K562 (cell line): Measurements from ENCODE around the gene LENEP. TPM values are rescaled to one million over a fixed set of nuclear protein-coding genes. Genes with fewer than 3 reads are reported as not detected.
A peak's percentile ranks its signal among the peaks of the same experiment; 100 is the strongest.

ENCODE experiments used
- ATAC-seq: fragments of 200-7000 bp; cut with Tn5 transposase; 3 replicates; pipeline ENCODE4 v1.9.1; 2020; ENCODE audit warnings: moderate library complexity
- BruUV-seq: library from RNA; stranded (reverse); fragments of 400-500 nt; replicated peaks from 2 replicates; lab custom pipeline; 2021; lab: Mats Ljungman, UMichigan
- CTCF ChIA-PET: fragments of 300-600 bp; formaldehyde crosslinking; extraction: SDS; loops from one replicate; lab custom pipeline; 2021; ENCODE audit warnings: low intra/inter-chr PET ratio; lab: Yijun Ruan, JAX
- POLR2A ChIA-PET: fragments of 300-600, 350-650 bp; sonication (Branson Sonifier 250); formaldehyde crosslinking; extraction: SDS; loops from one replicate; lab custom pipeline; 2021; ENCODE audit warnings: antibody characterized with exemption, inconsistent platforms; lab: Yijun Ruan, JAX
- DNase-seq, 4 experiments: peaks; one replicate each; pipeline versions ENCODE4 v3.0.0 to v3.0.0-alpha.2; 2011 to 2018; ENCODE audit warnings: low spot score in 3 of 4, mixed read lengths in 3 of 4; ENCODE audit errors: extremely low read depth in 1 of 4
- FAIRE-seq: peaks from 2 replicates; lab custom pipeline; 2011; peaks lifted over from hg19 to GRCh38; lab: Jason Lieb, UNC
- H2AFZ ChIP-seq: 2 replicates; pipeline ENCODE4 v1.6.0; 2011; ENCODE audit warnings: low read depth, low read length, control low read depth, inconsistent platforms
- H3K27ac ChIP-seq: fragments of 200-600 bp; 3 replicates; pipeline ENCODE4 v1.8.0; 2011; ENCODE audit warnings: low read depth, mild to moderate bottlenecking, control low read depth, inconsistent platforms, low read length, moderate library complexity, mixed read lengths; ENCODE audit errors: extremely low read depth
- H3K27me3 ChIP-seq, 2 experiments: fragments of 300-600 bp in 1 of 2; 2 replicates in 1 of 2; 3 replicates in 1 of 2; pipeline versions ENCODE4 v1.6.0 to v1.8.0; 2011; ENCODE audit warnings: inconsistent platforms in 2 of 2, low read length in 2 of 2, mild to moderate bottlenecking in 1 of 2, mixed read lengths in 1 of 2, moderate library complexity in 1 of 2; ENCODE audit not compliant: control insufficient read depth in 2 of 2, insufficient read depth in 2 of 2
- H3K36me3 ChIP-seq: fragments of 300-600 bp; 3 replicates; pipeline ENCODE4 v1.8.0; 2011; ENCODE audit warnings: mild to moderate bottlenecking, low read length, inconsistent platforms; ENCODE audit not compliant: control insufficient read depth, insufficient read depth
- H3K4me1 ChIP-seq, 2 experiments: fragments of 200-600 bp in 1 of 2; replicated peaks in 1 of 2; 2 replicates in 1 of 2; 3 replicates in 1 of 2; pipeline versions ENCODE4 v1.5.1 to v1.8.0; 2011; ENCODE audit warnings: inconsistent platforms in 2 of 2, low read length in 2 of 2, mild to moderate bottlenecking in 1 of 2, mixed read lengths in 1 of 2, moderate library complexity in 1 of 2; ENCODE audit not compliant: control insufficient read depth in 2 of 2, insufficient read depth in 2 of 2
- H3K4me2 ChIP-seq: 2 replicates; pipeline ENCODE4 v1.6.1; 2011; ENCODE audit warnings: low read length, control low read depth, inconsistent platforms, mixed read lengths; ENCODE audit not compliant: insufficient read depth
- H3K4me3 ChIP-seq: fragments of 200-600 bp; sonication (generic), shearing (Covaris generic); 2 replicates; pipeline ENCODE4 v1.5.1; 2016; ENCODE audit warnings: control low read depth, inconsistent platforms
- H3K79me2 ChIP-seq: fragments of 200-600 bp; 3 replicates; pipeline ENCODE4 v1.8.0; 2011; ENCODE audit warnings: low read length, inconsistent platforms; ENCODE audit not compliant: control insufficient read depth, insufficient read depth
- H3K9ac ChIP-seq, 2 experiments: 2 replicates each; pipeline versions ENCODE4 v1.6.0 to v1.6.1; 2011; ENCODE audit warnings: low read depth in 2 of 2, low read length in 2 of 2, control low read depth in 1 of 2, inconsistent platforms in 1 of 2, mild to moderate bottlenecking in 1 of 2, mixed read lengths in 1 of 2; ENCODE audit not compliant: insufficient read depth in 1 of 2
- H3K9me1 ChIP-seq: one replicate; pipeline ENCODE4 v1.6.0; 2011; ENCODE audit warnings: inconsistent platforms, mild to moderate bottlenecking, low read length, moderate library complexity; ENCODE audit not compliant: control insufficient read depth, insufficient read depth
- H3K9me3 ChIP-seq: replicated peaks from 2 replicates; pipeline ENCODE4 v1.5.1; 2011; ENCODE audit warnings: low read depth, low read length, inconsistent platforms; ENCODE audit not compliant: control insufficient read depth, insufficient read depth
- H4K20me1 ChIP-seq: replicated peaks from 2 replicates; pipeline ENCODE4 v1.6.1; 2011; ENCODE audit warnings: low read length, inconsistent platforms, mixed read lengths; ENCODE audit not compliant: control insufficient read depth, insufficient read depth
- NRF1 ChIP-seq, 2 experiments: fragments of 450-650 bp; IDR thresholded peaks in 1 of 2; conservative IDR thresholded peaks in 1 of 2; 2 replicates each; pipeline ENCODE4 v1.6.1; 2014; ENCODE audit warnings: mild to moderate bottlenecking in 2 of 2
- POLR2G ChIP-seq: fragments of 200-400 bp; formaldehyde crosslinking; IDR thresholded peaks from 2 replicates; pipeline ENCODE4 v1.6.1; 2017; ENCODE audit warnings: low read depth, mild to moderate bottlenecking, antibody characterized with exemption, low read length, moderate library complexity
- RAD21 ChIP-seq, 2 experiments: fragments of 250-450 bp in 1 of 2; fragments of 450-650 bp in 1 of 2; sonication (Bioruptor Pico) in 1 of 2; formaldehyde crosslinking in 1 of 2; IDR thresholded peaks in 1 of 2; conservative IDR thresholded peaks in 1 of 2; 2 replicates each; pipeline versions ENCODE4 v1.4.0 to v1.8.0; 2020 to 2022; ENCODE audit warnings: mild to moderate bottlenecking in 2 of 2, moderate library complexity in 1 of 2
- RBFOX2 ChIP-seq: fragments of 200-400 bp; formaldehyde crosslinking; IDR thresholded peaks from 2 replicates; pipeline ENCODE4 v1.6.1; 2017; ENCODE audit warnings: low read depth, mild to moderate bottlenecking, low read length, moderate library complexity
- SMARCC2 ChIP-seq: fragments of 450-650 bp; IDR thresholded peaks from 2 replicates; pipeline ENCODE4 v1.6.1; 2017; ENCODE audit warnings: antibody characterized with exemption, moderate library complexity, mild to moderate bottlenecking, low read depth
- ZBTB7A ChIP-seq: IDR thresholded peaks from 2 replicates; pipeline ENCODE4 v1.6.1; 2011; ENCODE audit warnings: low read depth, mild to moderate bottlenecking, low read length, moderate library complexity, borderline replicate concordance; ENCODE audit not compliant: control insufficient read depth
- WGBS: fragments of 100-300 bp; shearing (Covaris generic); methylation state at CpG from one replicate; pipeline ENCODE4 v1.1.6; 2016; ENCODE audit warnings: low coverage, mixed read lengths; ENCODE audit not compliant: insufficient coverage; ENCODE audit errors: missing lambda C conversion rate; 5-methylcytosine and 5-hydroxymethylcytosine counted together
- in situ Hi-C: fragments of 300-500 bp; cut with MboI; formaldehyde crosslinking; loops from 4 replicates; pipeline ENCODE4 v1.15.0; 2018; ENCODE audit warnings: inconsistent platforms, mixed read lengths
- intact Hi-C: fragments of 100-400 bp; cut with micrococcal nuclease; formaldehyde crosslinking; loops from 2 replicates; pipeline ENCODE4 v1.14.2; 2022
- polyA plus RNA-seq, 8 experiments: library from polyadenylated mRNA; depleted of rRNA in 4 of 8; stranded (reverse) in 5 of 8; unstranded in 3 of 8; fragments of >200 nt; fragmentation: Nextera tagmentation in 2 of 8; fragmentation: Illumina TruSeq in 1 of 8; extraction: Ambion mirVana in 2 of 8; extraction: Trizol in 1 of 8; gene quantifications; 2 replicates each; pipeline versions ENCODE4 v1.2.1 to v1.2.3, GENCODE V29; 2011 to 2014; ENCODE audit warnings: inconsistent platforms in 1 of 8, missing spikeins in 1 of 8
- total RNA-seq, 7 experiments: library from RNA; depleted of rRNA in 6 of 7; stranded (reverse); fragments of >200 nt in 6 of 7; fragmentation: Illumina TruSeq in 2 of 7; extraction: Trizol in 2 of 7; gene quantifications; 2 replicates each; pipeline versions ENCODE4 v1.2.1 to v1.2.3, GENCODE V29; 2011 to 2021; ENCODE audit warnings: low replicate concordance in 1 of 7
- TF ChIP-seq, protein P1 (sequence below), 3 experiments: IDR thresholded peaks in 2 of 3; conservative IDR thresholded peaks in 1 of 3; 2 replicates each; pipeline ENCODE4 v1.5.1; 2011 to 2012; ENCODE audit warnings: low read length in 3 of 3, mild to moderate bottlenecking in 3 of 3, control low read depth in 2 of 3, improper control_type of control experiment in 1 of 3, inconsistent platforms in 1 of 3, low read depth in 1 of 3, mixed read lengths in 1 of 3, moderate library complexity in 1 of 3; ENCODE audit not compliant: insufficient read depth in 2 of 3
- TF ChIP-seq, protein P2 (sequence below): fragments of 250-450 bp; sonication (Bioruptor Pico); IDR thresholded peaks from 2 replicates; pipeline ENCODE4 v1.8.0; 2022; ENCODE audit warnings: moderate library complexity, mild to moderate bottlenecking, inconsistent platforms
- TF ChIP-seq, protein P3 (sequence below): sonication (generic); formaldehyde crosslinking; IDR thresholded peaks from 2 replicates; pipeline ENCODE4 v1.8.1; 2023; ENCODE audit warnings: mild to moderate bottlenecking, missing genetic modification reagents

LENEP gene
- total and polyA plus RNA-seq, 9 of the 15 experiments (the other 6 are each of a cell fraction or from before 2014, with no cell fraction given) = 0.23 to 0.87 (median 0.67) TPM; not detected in 5

DNA sequence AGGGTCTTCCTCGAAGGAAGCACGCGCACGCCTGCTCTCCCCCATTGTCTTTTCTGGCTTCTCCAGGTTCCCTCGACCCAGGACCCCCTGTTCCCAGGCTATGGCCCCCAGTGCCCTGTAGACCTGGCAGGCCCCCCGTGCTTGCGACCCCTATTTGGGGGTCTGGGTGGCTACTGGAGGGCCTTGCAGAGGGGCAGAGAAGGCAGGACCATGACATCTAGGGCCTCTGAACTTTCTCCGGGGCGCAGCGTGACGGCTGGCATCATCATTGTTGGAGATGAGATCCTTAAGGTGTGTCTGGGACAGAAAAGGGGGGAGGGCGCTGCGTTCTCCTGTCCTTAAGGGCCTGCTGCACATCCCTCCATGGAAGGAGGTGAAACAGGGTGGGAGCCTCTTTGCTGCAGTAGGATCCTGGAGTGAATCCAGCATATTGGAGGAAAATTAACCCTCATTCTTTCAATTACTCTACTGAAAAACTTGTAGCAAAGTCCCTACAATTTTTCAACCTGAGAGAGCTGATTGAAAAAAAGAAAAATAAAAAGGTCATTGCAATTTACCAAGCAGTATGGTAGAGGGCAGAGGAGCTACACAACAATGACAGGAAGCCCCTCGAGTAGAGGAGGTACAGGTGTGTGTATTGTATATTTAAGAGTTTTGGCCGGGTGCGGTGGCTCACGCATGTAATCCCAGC is 9.5 kb upstream of the LENEP start:
- H4K20me1 ChIP-seq = no peaks in the 10 kb centered on the region; the same call in 1 of the 2 replicates
- CTCF ChIA-PET = interaction anchor here (1.1 kb wide), 1 partner anchor 34 kb away, joined by 3 read pairs; no protein-coding TSS in a partner anchor
- H3K27me3 ChIP-seq = no peaks in the 10 kb centered on the region
- peak overlapping the region; percentile 74 for H3K27ac ChIP-seq
- POLR2A ChIA-PET = interaction anchor here (0.5 to 4.7 kb wide), 10 partner anchors 12 to 1607 kb away, joined by 3 to 80 read pairs (median 4); partner anchors contain the start of genes CKS1B, LENEP, PBXIP1 and SHC1
- H3K9ac ChIP-seq = peak overlapping the region; percentile 83 to 93
- peak overlapping the region; percentile 60 for H3K4me3 ChIP-seq
- peaks cover 46% of the 10 kb centered on the region for H3K36me3 ChIP-seq
- peak overlapping the region; percentile 85 for H3K4me2 ChIP-seq
- no peaks in the 10 kb centered on the region for H3K9me3 ChIP-seq
- in situ Hi-C loops (no loop called here), intact Hi-C loops (no loop called here)
- ATAC-seq = peak; percentile 24
- FAIRE-seq = no peak
- no peaks in the 10 kb centered on the region for H3K9me1 ChIP-seq
- H3K4me1 ChIP-seq = peaks cover 5 to 34% of the 10 kb centered on the region in 2 experiments; a peak in 4 of 5 replicates
- 0% methylated on average over 17 of the region's 17 CpGs for WGBS
- H3K79me2 ChIP-seq = peaks cover 76% of the 10 kb centered on the region
- H2AFZ ChIP-seq = no peak overlapping the region
- BruUV-seq = no TSS peak
- peak in 1 of 4 experiments; percentile 45 for DNase-seq
- 0 out of 4 replicates have a peak, but pooled peaks of 1 of the 2 experiments have one; percentile 9 for TF ChIP-seq RAD21 (CRISPR knock-in tag; conservative IDR thresholded peaks at IDR 0.05 in 1 of 2, IDR thresholded peaks at IDR 0.05 in 1 of 2)
- peak; percentile 63 for TF ChIP-seq ZBTB7A
- TF ChIP-seq POLR2G = peak; percentile 49
- TF ChIP-seq, protein P1, sequence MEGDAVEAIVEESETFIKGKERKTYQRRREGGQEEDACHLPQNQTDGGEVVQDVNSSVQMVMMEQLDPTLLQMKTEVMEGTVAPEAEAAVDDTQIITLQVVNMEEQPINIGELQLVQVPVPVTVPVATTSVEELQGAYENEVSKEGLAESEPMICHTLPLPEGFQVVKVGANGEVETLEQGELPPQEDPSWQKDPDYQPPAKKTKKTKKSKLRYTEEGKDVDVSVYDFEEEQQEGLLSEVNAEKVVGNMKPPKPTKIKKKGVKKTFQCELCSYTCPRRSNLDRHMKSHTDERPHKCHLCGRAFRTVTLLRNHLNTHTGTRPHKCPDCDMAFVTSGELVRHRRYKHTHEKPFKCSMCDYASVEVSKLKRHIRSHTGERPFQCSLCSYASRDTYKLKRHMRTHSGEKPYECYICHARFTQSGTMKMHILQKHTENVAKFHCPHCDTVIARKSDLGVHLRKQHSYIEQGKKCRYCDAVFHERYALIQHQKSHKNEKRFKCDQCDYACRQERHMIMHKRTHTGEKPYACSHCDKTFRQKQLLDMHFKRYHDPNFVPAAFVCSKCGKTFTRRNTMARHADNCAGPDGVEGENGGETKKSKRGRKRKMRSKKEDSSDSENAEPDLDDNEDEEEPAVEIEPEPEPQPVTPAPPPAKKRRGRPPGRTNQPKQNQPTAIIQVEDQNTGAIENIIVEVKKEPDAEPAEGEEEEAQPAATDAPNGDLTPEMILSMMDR (IDR thresholded peaks at IDR 0.05 in 2 of 3, conservative IDR thresholded peaks at IDR 0.05 in 1 of 3; ENCODE audit: insufficient read depth in 2 of 3, low read depth in 1 of 3, low read length in 3 of 3) = peak in 1 of 3 experiments; percentile 25; a peak in 2 of 6 replicates
- TF ChIP-seq SMARCC2 = no peak
- TF ChIP-seq, protein P2, sequence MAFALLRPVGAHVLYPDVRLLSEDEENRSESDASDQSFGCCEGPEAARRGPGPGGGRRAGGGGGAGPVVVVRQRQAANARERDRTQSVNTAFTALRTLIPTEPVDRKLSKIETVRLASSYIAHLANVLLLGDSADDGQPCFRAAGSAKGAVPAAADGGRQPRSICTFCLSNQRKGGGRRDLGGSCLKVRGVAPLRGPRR (CRISPR knock-in tag) = no peak
- peak; percentile 64 for TF ChIP-seq RBFOX2
- no peak for TF ChIP-seq NRF1 (conservative IDR thresholded peaks at IDR 0.05 in 1 of 2, IDR thresholded peaks at IDR 0.05 in 1 of 2)
- TF ChIP-seq, protein P3, sequence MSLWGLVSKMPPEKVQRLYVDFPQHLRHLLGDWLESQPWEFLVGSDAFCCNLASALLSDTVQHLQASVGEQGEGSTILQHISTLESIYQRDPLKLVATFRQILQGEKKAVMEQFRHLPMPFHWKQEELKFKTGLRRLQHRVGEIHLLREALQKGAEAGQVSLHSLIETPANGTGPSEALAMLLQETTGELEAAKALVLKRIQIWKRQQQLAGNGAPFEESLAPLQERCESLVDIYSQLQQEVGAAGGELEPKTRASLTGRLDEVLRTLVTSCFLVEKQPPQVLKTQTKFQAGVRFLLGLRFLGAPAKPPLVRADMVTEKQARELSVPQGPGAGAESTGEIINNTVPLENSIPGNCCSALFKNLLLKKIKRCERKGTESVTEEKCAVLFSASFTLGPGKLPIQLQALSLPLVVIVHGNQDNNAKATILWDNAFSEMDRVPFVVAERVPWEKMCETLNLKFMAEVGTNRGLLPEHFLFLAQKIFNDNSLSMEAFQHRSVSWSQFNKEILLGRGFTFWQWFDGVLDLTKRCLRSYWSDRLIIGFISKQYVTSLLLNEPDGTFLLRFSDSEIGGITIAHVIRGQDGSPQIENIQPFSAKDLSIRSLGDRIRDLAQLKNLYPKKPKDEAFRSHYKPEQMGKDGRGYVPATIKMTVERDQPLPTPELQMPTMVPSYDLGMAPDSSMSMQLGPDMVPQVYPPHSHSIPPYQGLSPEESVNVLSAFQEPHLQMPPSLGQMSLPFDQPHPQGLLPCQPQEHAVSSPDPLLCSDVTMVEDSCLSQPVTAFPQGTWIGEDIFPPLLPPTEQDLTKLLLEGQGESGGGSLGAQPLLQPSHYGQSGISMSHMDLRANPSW (CRISPR knock-in tag) = 0 out of 2 replicates have a peak, but pooled peaks have one; percentile 30
